ENCODE results near the gene HAO2.

The HAO2 gene

GRCh38 chr1:119375366-119375765 lies 6.8 kb downstream of the HAO2 start:
- no peak for TF ChIP-seq CTCF (IDR thresholded peaks at IDR 0.05)

GRCh38 chr1:119376594-119376993 lies 8.0 kb downstream of the HAO2 start:
- TF ChIP-seq CTCF (IDR thresholded peaks at IDR 0.05): no peak

GRCh38 chr1:119379117-119379516 lies 10.5 kb downstream of the HAO2 start:
- TF ChIP-seq CTCF (IDR thresholded peaks at IDR 0.05): no peak

- no peak for TF ChIP-seq CTCF (IDR thresholded peaks at IDR 0.05)
Measured at GRCh38 chr1:119380304-119380703, 11.7 kb downstream of the HAO2 start.

GRCh38 chr1:119380983-119381662 lies 12.5 kb downstream of the HAO2 start:
- no peak for TF ChIP-seq CTCF (IDR thresholded peaks at IDR 0.05)

- TF ChIP-seq CTCF (IDR thresholded peaks at IDR 0.05): no peak
Measured at GRCh38 chr1:119384591-119384990, 16.0 kb downstream of the HAO2 start.

GRCh38 chr1:119385650-119386049 lies 17.1 kb downstream of the HAO2 start:
- TF ChIP-seq CTCF (IDR thresholded peaks at IDR 0.05): no peak

GRCh38 chr1:119387858-119388257 lies 19.3 kb downstream of the HAO2 start:
- TF ChIP-seq CTCF (IDR thresholded peaks at IDR 0.05): no peak

All from LNCAP (cell line).